Measurements from ENCODE around the gene UNC79.

The UNC79 gene

GRCh38 chr14:93657875-93658274 lies 227.1 kb downstream of the UNC79 start:
- Histone ChIP-seq H3F3A (ENCODE audit: insufficient read depth, low read length) (no peaks in the 10 kb centered on the region), H3K27me3 (replicated peaks; ENCODE audit: insufficient read depth, low read length) (no peaks in the 10 kb centered on the region), H4K20me1 (ENCODE audit: insufficient read depth, low read length) (no peaks in the 10 kb centered on the region), H3K4me2 (ENCODE audit: low read depth, low read length) (no peak overlapping the region), H3K27ac (ENCODE audit: low read length) (no peak overlapping the region), H3K4me3 (ENCODE audit: low read length) (no peak overlapping the region), H3K36me3 (replicated peaks; ENCODE audit: insufficient read depth, low read length) (no peaks in the 10 kb centered on the region), H3K4me1 (ENCODE audit: low read length) (no peaks in the 10 kb centered on the region), H3K9me3 (replicated peaks; ENCODE audit: insufficient read depth, low read length) (no peaks in the 10 kb centered on the region), H3K79me2 (ENCODE audit: low read length) (no peaks in the 10 kb centered on the region), H2AFZ (ENCODE audit: low read length) (no peak overlapping the region), H3K9ac (ENCODE audit: low read length) (no peak overlapping the region), H3K9me2 (replicated peaks; ENCODE audit: insufficient read depth, low read length) (no peaks in the 10 kb centered on the region)
- TF ChIP-seq EZH2 (optimal IDR thresholded peaks at IDR 0.05; ENCODE audit: low read depth, low read length) = no peak
- TF ChIP-seq, protein P1, sequence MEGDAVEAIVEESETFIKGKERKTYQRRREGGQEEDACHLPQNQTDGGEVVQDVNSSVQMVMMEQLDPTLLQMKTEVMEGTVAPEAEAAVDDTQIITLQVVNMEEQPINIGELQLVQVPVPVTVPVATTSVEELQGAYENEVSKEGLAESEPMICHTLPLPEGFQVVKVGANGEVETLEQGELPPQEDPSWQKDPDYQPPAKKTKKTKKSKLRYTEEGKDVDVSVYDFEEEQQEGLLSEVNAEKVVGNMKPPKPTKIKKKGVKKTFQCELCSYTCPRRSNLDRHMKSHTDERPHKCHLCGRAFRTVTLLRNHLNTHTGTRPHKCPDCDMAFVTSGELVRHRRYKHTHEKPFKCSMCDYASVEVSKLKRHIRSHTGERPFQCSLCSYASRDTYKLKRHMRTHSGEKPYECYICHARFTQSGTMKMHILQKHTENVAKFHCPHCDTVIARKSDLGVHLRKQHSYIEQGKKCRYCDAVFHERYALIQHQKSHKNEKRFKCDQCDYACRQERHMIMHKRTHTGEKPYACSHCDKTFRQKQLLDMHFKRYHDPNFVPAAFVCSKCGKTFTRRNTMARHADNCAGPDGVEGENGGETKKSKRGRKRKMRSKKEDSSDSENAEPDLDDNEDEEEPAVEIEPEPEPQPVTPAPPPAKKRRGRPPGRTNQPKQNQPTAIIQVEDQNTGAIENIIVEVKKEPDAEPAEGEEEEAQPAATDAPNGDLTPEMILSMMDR (IDR thresholded peaks at IDR 0.05; ENCODE audit: low read length) = no peak
- TF ChIP-seq EZH2phosphoT487 (IDR thresholded peaks at IDR 0.05; ENCODE audit: low read length) = no peak
- DNase-seq = no peak

DNA sequence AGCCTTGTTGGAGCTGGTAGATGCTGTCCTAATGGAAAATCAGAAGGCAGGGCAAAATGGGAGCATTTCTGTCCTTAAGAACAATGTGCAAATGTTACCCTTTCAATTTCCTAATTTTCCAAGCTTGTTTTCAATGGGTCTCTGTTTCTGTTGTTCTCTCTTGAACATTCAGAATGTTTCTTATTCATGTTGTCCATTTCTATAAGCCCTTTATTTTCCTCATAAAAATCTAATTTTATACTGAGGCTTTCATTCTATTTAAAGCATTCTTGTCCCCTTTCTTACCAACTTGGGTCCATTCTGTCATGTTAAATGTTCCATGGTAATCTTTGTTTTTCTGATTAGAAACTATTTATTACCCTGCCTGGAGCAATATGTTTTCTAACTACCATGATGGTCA lies 232.6 kb downstream of the UNC79 start:
- Histone ChIP-seq H2AFZ (ENCODE audit: low read length) (no peak overlapping the region), H3K9me3 (replicated peaks; ENCODE audit: insufficient read depth, low read length) (no peaks in the 10 kb centered on the region), H3K9me2 (replicated peaks; ENCODE audit: insufficient read depth, low read length) (no peaks in the 10 kb centered on the region), H3K4me1 (ENCODE audit: low read length) (no peaks in the 10 kb centered on the region), H3F3A (ENCODE audit: insufficient read depth, low read length) (no peaks in the 10 kb centered on the region), H3K4me2 (ENCODE audit: low read depth, low read length) (no peak overlapping the region), H3K27me3 (replicated peaks; ENCODE audit: insufficient read depth, low read length) (no peaks in the 10 kb centered on the region), H4K20me1 (ENCODE audit: insufficient read depth, low read length) (no peaks in the 10 kb centered on the region), H3K9ac (ENCODE audit: low read length) (no peak overlapping the region), H3K36me3 (replicated peaks; ENCODE audit: insufficient read depth, low read length) (no peaks in the 10 kb centered on the region), H3K79me2 (ENCODE audit: low read length) (no peaks in the 10 kb centered on the region), H3K4me3 (ENCODE audit: low read length) (no peak overlapping the region), H3K27ac (ENCODE audit: low read length) (no peak overlapping the region)
- TF ChIP-seq EZH2phosphoT487 (IDR thresholded peaks at IDR 0.05; ENCODE audit: low read length) (no peak), EZH2 (optimal IDR thresholded peaks at IDR 0.05; ENCODE audit: low read depth, low read length) (no peak)
- TF ChIP-seq, protein P1 (IDR thresholded peaks at IDR 0.05; ENCODE audit: low read length) = no peak
- DNase-seq = no peak

DNA sequence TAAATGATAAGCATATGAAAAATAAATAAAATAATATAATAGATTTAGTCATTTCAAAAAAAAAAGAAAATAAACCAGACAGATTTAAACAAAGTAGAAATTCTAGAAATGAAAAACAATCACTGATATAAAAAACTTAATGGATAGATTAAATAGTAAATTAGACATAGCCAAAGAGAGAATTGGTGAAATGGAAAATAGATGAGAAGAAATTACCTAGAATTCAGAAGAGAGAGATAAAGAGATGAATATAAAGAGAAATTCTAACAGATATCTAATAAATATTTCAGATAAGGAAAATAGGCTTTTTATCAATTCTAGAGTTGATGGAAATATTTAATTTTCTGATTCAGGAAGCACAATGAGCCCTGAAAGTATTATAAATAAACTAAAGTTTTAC lies 234.4 kb downstream of the UNC79 start:
- Histone ChIP-seq H4K20me1 (ENCODE audit: insufficient read depth, low read length) (no peaks in the 10 kb centered on the region), H3K9ac (ENCODE audit: low read length) (no peak overlapping the region), H3K79me2 (ENCODE audit: low read length) (no peaks in the 10 kb centered on the region), H3K27me3 (replicated peaks; ENCODE audit: insufficient read depth, low read length) (no peaks in the 10 kb centered on the region), H3K4me2 (ENCODE audit: low read depth, low read length) (no peak overlapping the region), H3K4me3 (ENCODE audit: low read length) (no peak overlapping the region), H3K36me3 (replicated peaks; ENCODE audit: insufficient read depth, low read length) (no peaks in the 10 kb centered on the region), H3K9me3 (replicated peaks; ENCODE audit: insufficient read depth, low read length) (no peaks in the 10 kb centered on the region), H3K9me2 (replicated peaks; ENCODE audit: insufficient read depth, low read length) (no peaks in the 10 kb centered on the region), H3F3A (ENCODE audit: insufficient read depth, low read length) (no peaks in the 10 kb centered on the region), H2AFZ (ENCODE audit: low read length) (no peak overlapping the region), H3K4me1 (ENCODE audit: low read length) (no peaks in the 10 kb centered on the region), H3K27ac (ENCODE audit: low read length) (no peak overlapping the region)
- TF ChIP-seq EZH2 (optimal IDR thresholded peaks at IDR 0.05; ENCODE audit: low read depth, low read length) (no peak), EZH2phosphoT487 (IDR thresholded peaks at IDR 0.05; ENCODE audit: low read length) (no peak)
- TF ChIP-seq, protein P1 (IDR thresholded peaks at IDR 0.05; ENCODE audit: low read length) = no peak
- no peak for DNase-seq
